GM12878 (cell line): Measurements from ENCODE around the gene SLC39A11. TPM values are rescaled to one million over a fixed set of nuclear protein-coding genes. Genes with fewer than 3 reads are reported as not detected.

Source experiments
- ATAC-seq: fragments of 200-7000 bp; cut with Tn5 transposase; 3 replicates; pipeline ENCODE4 v1.9.1; 2020; ENCODE audit warnings: mild to moderate bottlenecking, moderate library complexity
- BruUV-seq: library from RNA; stranded (reverse); fragments of 400-500 nt; replicated peaks from 2 replicates; lab custom pipeline; 2021; lab: Mats Ljungman, UMichigan
- CTCF ChIA-PET: fragments of 300-600 bp; sonication (Branson Sonifier 250); formaldehyde crosslinking; extraction: SDS; loops from one replicate; lab custom pipeline; 2021; ENCODE audit warnings: inconsistent platforms; lab: Yijun Ruan, JAX
- POLR2A ChIA-PET: fragments of 350-600 bp; formaldehyde crosslinking; extraction: SDS; loops from one replicate; lab custom pipeline; 2021; ENCODE audit warnings: inconsistent platforms; lab: Charles Lee
- RAD21 ChIA-PET: fragments of 300-600 bp; sonication (Branson Sonifier 250); formaldehyde crosslinking; loops from one replicate; lab custom pipeline; 2023; ENCODE audit warnings: antibody characterized with exemption; ENCODE audit not compliant: unreplicated experiment; lab: Charles Lee
- SMC1A ChIA-PET: fragments of 300-600 bp; sonication (Branson Sonifier 250); formaldehyde crosslinking; loops from one replicate; lab custom pipeline; 2023; ENCODE audit not compliant: unreplicated experiment, uncharacterized antibody; lab: Charles Lee
- DNase-seq: peaks from one replicate; pipeline ENCODE4 v3.0.0-alpha.2; 2011; ENCODE audit warnings: low read depth, low spot score
- FAIRE-seq: peaks from 3 replicates; lab custom pipeline; 2011; peaks lifted over from hg19 to GRCh38; lab: Jason Lieb, UNC
- H2AFZ ChIP-seq: 2 replicates; pipeline ENCODE4 v1.6.0; 2011; ENCODE audit warnings: low read depth, low read length, control low read depth; ENCODE audit not compliant: control insufficient read depth
- H3K27ac ChIP-seq: 2 replicates; pipeline ENCODE4 v1.5.1; 2011; ENCODE audit warnings: control low read depth; ENCODE audit not compliant: control insufficient read depth, insufficient read depth
- H3K27me3 ChIP-seq, 2 experiments: replicated peaks in 1 of 2; 2 replicates each; pipeline versions ENCODE4 v1.6.0 to v1.6.1; 2011; ENCODE audit warnings: low read length in 1 of 2; ENCODE audit not compliant: control insufficient read depth in 2 of 2, insufficient read depth in 2 of 2
- H3K36me3 ChIP-seq, 2 experiments: 2 replicates each; pipeline ENCODE4 v1.5.1; 2011; ENCODE audit warnings: low read length in 1 of 2; ENCODE audit not compliant: control insufficient read depth in 2 of 2, insufficient read depth in 2 of 2
- H3K4me1 ChIP-seq: 2 replicates; pipeline ENCODE4 v1.6.1; 2011; ENCODE audit warnings: mild to moderate bottlenecking, low read length, moderate library complexity, mixed read lengths; ENCODE audit not compliant: control insufficient read depth, insufficient read depth
- H3K4me2 ChIP-seq: 2 replicates; pipeline ENCODE4 v1.6.0; 2011; ENCODE audit warnings: control low read depth; ENCODE audit not compliant: control insufficient read depth, insufficient read depth
- H3K4me3 ChIP-seq: fragments of 200-600 bp; sonication (generic); 2 replicates; pipeline ENCODE4 v1.5.1; 2016
- H3K79me2 ChIP-seq: 2 replicates; pipeline ENCODE4 v1.6.0; 2011; ENCODE audit warnings: low read length; ENCODE audit not compliant: control insufficient read depth, insufficient read depth
- H3K9ac ChIP-seq: 2 replicates; pipeline ENCODE4 v1.8.0; 2011; ENCODE audit warnings: low read length, control low read depth, mixed read lengths; ENCODE audit not compliant: control insufficient read depth, insufficient read depth
- H3K9me3 ChIP-seq: replicated peaks from 3 replicates; pipeline ENCODE4 v1.5.1; 2011; ENCODE audit warnings: mild to moderate bottlenecking, low read length; ENCODE audit not compliant: control insufficient read depth, insufficient read depth
- H4K20me1 ChIP-seq: 2 replicates; pipeline ENCODE4 v1.6.0; 2011; ENCODE audit not compliant: control insufficient read depth, insufficient read depth
- IRF5 ChIP-seq: fragments of 450-650 bp; IDR thresholded peaks from 2 replicates; pipeline ENCODE4 v1.6.1; 2017; ENCODE audit warnings: borderline replicate concordance
- JUND ChIP-seq: IDR thresholded peaks from 2 replicates; pipeline ENCODE4 v1.6.1; 2012; ENCODE audit warnings: low read depth, mild to moderate bottlenecking, low read length, improper control_type of control experiment, moderate library complexity
- MTA3 ChIP-seq: IDR thresholded peaks from 2 replicates; pipeline ENCODE4 v1.6.1; 2012; ENCODE audit warnings: low read length, inconsistent platforms, borderline replicate concordance
- NBN ChIP-seq: fragments of 450-650 bp; IDR thresholded peaks from 2 replicates; pipeline ENCODE4 v1.6.1; 2016
- NR2C2 ChIP-seq: IDR thresholded peaks from 2 replicates; pipeline ENCODE4 v1.6.1; 2011; ENCODE audit warnings: borderline replicate concordance, low read depth; ENCODE audit not compliant: control insufficient read depth, insufficient read length
- PAX8 ChIP-seq: fragments of 450-650 bp; IDR thresholded peaks from 2 replicates; pipeline ENCODE4 v1.6.1; 2017; ENCODE audit warnings: mild to moderate bottlenecking, moderate library complexity
- PML ChIP-seq: IDR thresholded peaks from 2 replicates; pipeline ENCODE4 v1.6.1; 2012; ENCODE audit warnings: low read length, inconsistent platforms
- SRF ChIP-seq, 2 experiments: IDR thresholded peaks; 2 replicates each; pipeline ENCODE4 v1.6.1; 2011; ENCODE audit warnings: low read depth in 2 of 2, low read length in 2 of 2, mild to moderate bottlenecking in 1 of 2, moderate library complexity in 1 of 2
- STAT1 ChIP-seq: fragments of 450-650 bp; conservative IDR thresholded peaks from 2 replicates; pipeline ENCODE4 v1.6.1; 2014; ENCODE audit warnings: antibody characterized with exemption, mild to moderate bottlenecking
- TARDBP ChIP-seq: IDR thresholded peaks from 2 replicates; pipeline ENCODE4 v1.6.1; 2016; ENCODE audit warnings: borderline replicate concordance
- TCF3 ChIP-seq: IDR thresholded peaks from 2 replicates; pipeline ENCODE4 v1.6.1; 2012; ENCODE audit warnings: low read depth, mild to moderate bottlenecking, low read length, borderline replicate concordance; ENCODE audit not compliant: insufficient read depth
- WGBS: methylation state at CpG from one replicate; pipeline ENCODE4 v1.1.6; 2016; ENCODE audit warnings: low lambda C conversion rate; ENCODE audit not compliant: insufficient replicate concordance, insufficient coverage; ENCODE audit errors: missing lambda C conversion rate; 5-methylcytosine and 5-hydroxymethylcytosine counted together
- in situ Hi-C: fragments of 300-500 bp; cut with MboI; formaldehyde crosslinking; loops from 9 replicates; pipeline ENCODE4 v1.14.3; 2018; ENCODE audit warnings: mixed read lengths
- intact Hi-C: fragments of 100-400 bp; cut with micrococcal nuclease; formaldehyde crosslinking; loops from one replicate; pipeline ENCODE4 v1.14.2; 2022; ENCODE audit not compliant: unreplicated experiment
- polyA plus RNA-seq, 11 experiments: library from polyadenylated mRNA; depleted of rRNA in 4 of 11; unstranded in 6 of 11; stranded (reverse) in 5 of 11; fragments of >200 nt; fragmentation: Nextera tagmentation in 4 of 11; fragmentation: Illumina TruSeq in 1 of 11; extraction: Ambion mirVana in 4 of 11; extraction: Trizol in 1 of 11; gene quantifications; 1 replicate in 1 of 11; 2 replicates in 10 of 11; pipeline versions ENCODE4 v1.2.1 to v1.2.3, GENCODE V29; 2011 to 2016; ENCODE audit warnings: inconsistent platforms in 2 of 11, missing spikeins in 2 of 11, low read depth in 1 of 11
- total RNA-seq, 4 experiments: library from RNA; depleted of rRNA in 3 of 4; stranded (reverse); fragments of >200 nt in 3 of 4; fragmentation: Illumina TruSeq in 1 of 4; extraction: Trizol in 1 of 4; gene quantifications; 2 replicates each; pipeline versions ENCODE4 v1.2.1 to v1.2.3, GENCODE V29; 2013 to 2021
- TF ChIP-seq, protein P1 (sequence below): fragments of 450-650 bp; formaldehyde crosslinking; IDR thresholded peaks from 2 replicates; pipeline ENCODE4 v1.4.0; 2020; ENCODE audit warnings: mild to moderate bottlenecking, moderate library complexity
- TF ChIP-seq, protein P2 (sequence below): fragments of 450-650 bp; IDR thresholded peaks from 2 replicates; pipeline ENCODE4 v1.6.1; 2018; ENCODE audit warnings: borderline replicate concordance, mild to moderate bottlenecking; ENCODE audit not compliant: partially characterized antibody
- TF ChIP-seq, protein P3 (sequence below): IDR thresholded peaks from 2 replicates; pipeline ENCODE4 v1.6.1; 2012; ENCODE audit warnings: low read depth, low read length, improper control_type of control experiment

SLC39A11 gene
- total and polyA plus RNA-seq, 10 of the 15 experiments (the other 5 are each of a cell fraction or from before 2014, with no cell fraction given) = 8.6 to 23.8 (median 14.0) TPM

DNA sequence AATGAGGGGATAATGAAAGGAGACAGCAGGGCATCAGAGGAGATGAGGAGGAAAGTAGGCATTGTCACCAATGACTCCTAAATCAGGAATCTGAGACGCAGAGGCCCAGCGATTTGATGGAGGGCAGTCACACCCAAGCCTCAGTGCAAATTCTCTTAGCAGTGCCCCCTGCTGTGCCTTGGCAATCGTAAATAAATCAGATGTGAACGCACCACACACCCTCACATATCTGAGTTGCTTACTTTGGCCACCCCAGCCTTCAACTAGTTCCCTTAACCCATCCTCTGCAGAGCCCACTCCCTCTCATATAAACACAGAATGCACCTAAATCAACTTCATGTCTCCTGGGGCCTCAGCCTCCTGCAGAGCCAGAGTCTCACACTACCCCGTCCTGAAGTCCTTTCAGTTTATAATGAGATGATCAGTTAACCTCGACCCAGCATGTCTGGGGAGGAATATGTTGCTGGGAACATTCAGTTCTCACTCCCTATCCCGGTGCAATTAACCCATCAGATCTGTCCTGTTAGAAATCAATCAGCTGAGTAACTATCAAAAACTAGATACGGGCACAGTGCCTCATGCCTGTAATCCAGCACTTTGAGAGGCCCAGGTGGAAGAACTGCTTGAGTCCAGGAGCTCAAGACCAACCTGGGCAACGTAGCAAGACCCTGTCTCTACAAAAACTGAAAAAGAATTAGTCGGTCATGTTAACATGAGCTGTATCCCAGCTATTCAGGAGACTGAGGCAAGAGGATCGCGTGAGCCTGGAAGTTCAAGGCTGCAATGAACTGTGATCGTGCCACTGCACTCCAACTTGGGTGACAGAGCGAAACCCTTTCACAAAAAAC is 78.4 kb downstream of the SLC39A11 start:
- no peak for FAIRE-seq
- Histone ChIP-seq H3K27ac (no peak overlapping the region), H4K20me1 (no peaks in the 10 kb centered on the region; the same call in 1 of the 2 replicates), H3K9ac (no peak overlapping the region), H3K79me2 (peaks cover 3% of the 10 kb centered on the region; the same call in 1 of the 2 replicates), H3K4me2 (no peak overlapping the region), H2AFZ (no peak overlapping the region), H3K36me3 (no peaks in the 10 kb centered on the region), H3K4me3 (no peak overlapping the region), H3K9me3 (peaks cover 5% of the 10 kb centered on the region; the same call in 2 of the 3 replicates), H3K27me3 (no peaks in the 10 kb centered on the region), H3K4me1 (no peaks in the 10 kb centered on the region)
- ChIA-PET RAD21 (interaction anchor here (1.1 kb wide), 1 partner anchor 30 kb away, joined by 4 read pairs; no protein-coding TSS in a partner anchor), CTCF (interaction anchor here (0.7 to 1.1 kb wide), 3 partner anchors 9 to 288 kb away, joined by 3 to 4 read pairs (median 3); no protein-coding TSS in a partner anchor), POLR2A (interaction anchor here (1.0 kb wide), 1 partner anchor 8 kb away, joined by 3 read pairs; no protein-coding TSS in a partner anchor), SMC1A (interaction anchor here (0.7 to 1.1 kb wide), 2 partner anchors 19 to 1634 kb away, joined by 3 read pairs; no protein-coding TSS in a partner anchor)
- no peak for ATAC-seq
- no TSS peak for BruUV-seq
- 76% methylated on average over 14 of the region's 14 CpGs for WGBS
- no peak for TF ChIP-seq TCF3
- no peak for TF ChIP-seq STAT1
- no peak for TF ChIP-seq PAX8
- no peak for TF ChIP-seq SRF (IDR thresholded peaks at IDR 0.05; ENCODE audit: low read depth in 2 of 2, low read length in 2 of 2)
- TF ChIP-seq PML = no peak
- no peak for TF ChIP-seq IRF5
- TF ChIP-seq, protein P1, sequence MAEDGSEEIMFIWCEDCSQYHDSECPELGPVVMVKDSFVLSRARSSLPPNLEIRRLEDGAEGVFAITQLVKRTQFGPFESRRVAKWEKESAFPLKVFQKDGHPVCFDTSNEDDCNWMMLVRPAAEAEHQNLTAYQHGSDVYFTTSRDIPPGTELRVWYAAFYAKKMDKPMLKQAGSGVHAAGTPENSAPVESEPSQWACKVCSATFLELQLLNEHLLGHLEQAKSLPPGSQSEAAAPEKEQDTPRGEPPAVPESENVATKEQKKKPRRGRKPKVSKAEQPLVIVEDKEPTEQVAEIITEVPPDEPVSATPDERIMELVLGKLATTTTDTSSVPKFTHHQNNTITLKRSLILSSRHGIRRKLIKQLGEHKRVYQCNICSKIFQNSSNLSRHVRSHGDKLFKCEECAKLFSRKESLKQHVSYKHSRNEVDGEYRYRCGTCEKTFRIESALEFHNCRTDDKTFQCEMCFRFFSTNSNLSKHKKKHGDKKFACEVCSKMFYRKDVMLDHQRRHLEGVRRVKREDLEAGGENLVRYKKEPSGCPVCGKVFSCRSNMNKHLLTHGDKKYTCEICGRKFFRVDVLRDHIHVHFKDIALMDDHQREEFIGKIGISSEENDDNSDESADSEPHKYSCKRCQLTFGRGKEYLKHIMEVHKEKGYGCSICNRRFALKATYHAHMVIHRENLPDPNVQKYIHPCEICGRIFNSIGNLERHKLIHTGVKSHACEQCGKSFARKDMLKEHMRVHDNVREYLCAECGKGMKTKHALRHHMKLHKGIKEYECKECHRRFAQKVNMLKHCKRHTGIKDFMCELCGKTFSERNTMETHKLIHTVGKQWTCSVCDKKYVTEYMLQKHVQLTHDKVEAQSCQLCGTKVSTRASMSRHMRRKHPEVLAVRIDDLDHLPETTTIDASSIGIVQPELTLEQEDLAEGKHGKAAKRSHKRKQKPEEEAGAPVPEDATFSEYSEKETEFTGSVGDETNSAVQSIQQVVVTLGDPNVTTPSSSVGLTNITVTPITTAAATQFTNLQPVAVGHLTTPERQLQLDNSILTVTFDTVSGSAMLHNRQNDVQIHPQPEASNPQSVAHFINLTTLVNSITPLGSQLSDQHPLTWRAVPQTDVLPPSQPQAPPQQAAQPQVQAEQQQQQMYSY (CRISPR knock-in tag) = no peak
- TF ChIP-seq NBN = no peak
- TF ChIP-seq MTA3 = no peak
- TF ChIP-seq JUND = no peak
- TF ChIP-seq, protein P2, sequence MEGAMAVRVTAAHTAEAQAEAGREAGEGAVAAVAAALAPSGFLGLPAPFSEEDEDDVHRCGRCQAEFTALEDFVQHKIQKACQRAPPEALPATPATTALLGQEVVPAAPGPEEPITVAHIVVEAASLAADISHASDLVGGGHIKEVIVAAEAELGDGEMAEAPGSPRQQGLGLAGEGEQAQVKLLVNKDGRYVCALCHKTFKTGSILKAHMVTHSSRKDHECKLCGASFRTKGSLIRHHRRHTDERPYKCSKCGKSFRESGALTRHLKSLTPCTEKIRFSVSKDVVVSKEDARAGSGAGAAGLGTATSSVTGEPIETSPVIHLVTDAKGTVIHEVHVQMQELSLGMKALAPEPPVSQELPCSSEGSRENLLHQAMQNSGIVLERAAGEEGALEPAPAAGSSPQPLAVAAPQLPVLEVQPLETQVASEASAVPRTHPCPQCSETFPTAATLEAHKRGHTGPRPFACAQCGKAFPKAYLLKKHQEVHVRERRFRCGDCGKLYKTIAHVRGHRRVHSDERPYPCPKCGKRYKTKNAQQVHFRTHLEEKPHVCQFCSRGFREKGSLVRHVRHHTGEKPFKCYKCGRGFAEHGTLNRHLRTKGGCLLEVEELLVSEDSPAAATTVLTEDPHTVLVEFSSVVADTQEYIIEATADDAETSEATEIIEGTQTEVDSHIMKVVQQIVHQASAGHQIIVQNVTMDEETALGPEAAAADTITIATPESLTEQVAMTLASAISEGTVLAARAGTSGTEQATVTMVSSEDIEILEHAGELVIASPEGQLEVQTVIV = no peak
- TF ChIP-seq, protein P3, sequence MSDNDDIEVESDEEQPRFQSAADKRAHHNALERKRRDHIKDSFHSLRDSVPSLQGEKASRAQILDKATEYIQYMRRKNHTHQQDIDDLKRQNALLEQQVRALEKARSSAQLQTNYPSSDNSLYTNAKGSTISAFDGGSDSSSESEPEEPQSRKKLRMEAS = no peak
- no peak for TF ChIP-seq TARDBP
- TF ChIP-seq NR2C2 = no peak
- in situ Hi-C loops (no loop called here), intact Hi-C loops (no loop called here)
- no peak for DNase-seq
